ENCODE results near the gene HAPLN3.
A peak's percentile ranks its signal among the peaks of the same experiment; 100 is the strongest.

Gene HAPLN3

DNA sequence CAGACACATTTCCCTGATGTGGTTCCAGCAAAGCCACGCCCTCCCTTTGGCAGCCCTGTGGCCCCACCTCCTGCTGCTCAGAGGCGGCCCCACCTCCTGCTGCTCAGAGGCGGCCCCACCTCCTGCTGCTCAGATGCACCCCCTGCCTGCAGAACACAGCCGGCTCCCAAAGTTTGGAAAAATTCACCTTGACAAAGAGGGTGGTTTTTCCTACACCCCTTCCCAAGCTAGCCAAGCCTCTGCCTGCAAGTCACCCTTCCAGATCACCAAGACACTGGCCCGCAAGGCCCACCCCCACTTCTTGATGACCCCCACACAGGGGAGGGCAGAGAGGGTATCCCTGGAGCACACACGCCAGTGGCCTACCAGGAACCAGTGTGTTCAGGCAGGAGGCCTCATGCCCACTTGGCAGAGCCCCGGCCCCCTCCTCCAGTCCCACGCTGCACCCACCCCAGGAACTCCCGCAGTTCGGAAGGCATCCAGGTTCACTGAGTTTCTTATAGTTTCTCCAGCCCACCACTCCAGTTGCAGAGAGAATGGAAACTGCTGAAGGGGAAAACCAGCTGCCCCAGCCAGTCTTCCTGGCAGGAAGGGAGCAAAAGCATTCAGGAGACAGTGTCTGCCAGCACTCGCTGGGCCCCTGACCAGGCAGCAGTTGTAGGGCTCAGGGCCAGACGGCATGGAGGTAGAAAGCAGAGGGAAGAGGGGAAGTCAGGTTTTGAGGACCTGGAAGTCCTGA, 2.3 kb upstream of the HAPLN3 start:
- Histone ChIP-seq H3K9ac (ENCODE audit: low read length) (no peak overlapping the region), H4K20me1 (ENCODE audit: insufficient read depth, low read length) (no peaks in the 10 kb centered on the region), H3K36me3 (replicated peaks; ENCODE audit: insufficient read depth, low read length) (no peaks in the 10 kb centered on the region), H3K27ac (ENCODE audit: low read length) (no peak overlapping the region), H3K4me1 (ENCODE audit: low read length) (peaks cover 5% of the 10 kb centered on the region; the same call in 1 of the 2 replicates), H3K9me3 (replicated peaks; ENCODE audit: insufficient read depth, low read length) (no peaks in the 10 kb centered on the region), H3K27me3 (replicated peaks; ENCODE audit: insufficient read depth, low read length) (no peaks in the 10 kb centered on the region), H3K4me3 (ENCODE audit: low read length) (no peak overlapping the region), H3K4me2 (ENCODE audit: low read depth, low read length) (no peak overlapping the region), H3K79me2 (ENCODE audit: low read length) (no peaks in the 10 kb centered on the region), H3K9me2 (replicated peaks; ENCODE audit: insufficient read depth, low read length) (no peaks in the 10 kb centered on the region), H2AFZ (ENCODE audit: low read length) (no peak overlapping the region), H3F3A (ENCODE audit: insufficient read depth, low read length) (no peaks in the 10 kb centered on the region)
- TF ChIP-seq EZH2 (optimal IDR thresholded peaks at IDR 0.05; ENCODE audit: low read depth, low read length) = no peak
- TF ChIP-seq, protein P1, sequence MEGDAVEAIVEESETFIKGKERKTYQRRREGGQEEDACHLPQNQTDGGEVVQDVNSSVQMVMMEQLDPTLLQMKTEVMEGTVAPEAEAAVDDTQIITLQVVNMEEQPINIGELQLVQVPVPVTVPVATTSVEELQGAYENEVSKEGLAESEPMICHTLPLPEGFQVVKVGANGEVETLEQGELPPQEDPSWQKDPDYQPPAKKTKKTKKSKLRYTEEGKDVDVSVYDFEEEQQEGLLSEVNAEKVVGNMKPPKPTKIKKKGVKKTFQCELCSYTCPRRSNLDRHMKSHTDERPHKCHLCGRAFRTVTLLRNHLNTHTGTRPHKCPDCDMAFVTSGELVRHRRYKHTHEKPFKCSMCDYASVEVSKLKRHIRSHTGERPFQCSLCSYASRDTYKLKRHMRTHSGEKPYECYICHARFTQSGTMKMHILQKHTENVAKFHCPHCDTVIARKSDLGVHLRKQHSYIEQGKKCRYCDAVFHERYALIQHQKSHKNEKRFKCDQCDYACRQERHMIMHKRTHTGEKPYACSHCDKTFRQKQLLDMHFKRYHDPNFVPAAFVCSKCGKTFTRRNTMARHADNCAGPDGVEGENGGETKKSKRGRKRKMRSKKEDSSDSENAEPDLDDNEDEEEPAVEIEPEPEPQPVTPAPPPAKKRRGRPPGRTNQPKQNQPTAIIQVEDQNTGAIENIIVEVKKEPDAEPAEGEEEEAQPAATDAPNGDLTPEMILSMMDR (IDR thresholded peaks at IDR 0.05; ENCODE audit: low read length) = peak; percentile 33
- peak; percentile 30 for DNase-seq

- no peaks in the 10 kb centered on the region for H3K27me3 ChIP-seq (replicated peaks; ENCODE audit: insufficient read depth, low read length)
- H3K9ac ChIP-seq (ENCODE audit: low read length) = no peak overlapping the region
- H3K4me2 ChIP-seq (ENCODE audit: low read depth, low read length) = no peak overlapping the region
- no peaks in the 10 kb centered on the region for H3K79me2 ChIP-seq (ENCODE audit: low read length)
- no peak for TF ChIP-seq EZH2phosphoT487 (IDR thresholded peaks at IDR 0.05; ENCODE audit: low read length)
- H3K9me2 ChIP-seq (replicated peaks; ENCODE audit: insufficient read depth, low read length) = no peaks in the 10 kb centered on the region
- no peak overlapping the region for H2AFZ ChIP-seq (ENCODE audit: low read length)
- H3K36me3 ChIP-seq (replicated peaks; ENCODE audit: insufficient read depth, low read length) = no peaks in the 10 kb centered on the region
- no peaks in the 10 kb centered on the region for H3F3A ChIP-seq (ENCODE audit: insufficient read depth, low read length)
- peaks cover 5% of the 10 kb centered on the region; the same call in 1 of the 2 replicates for H3K4me1 ChIP-seq (ENCODE audit: low read length)
- no peaks in the 10 kb centered on the region for H4K20me1 ChIP-seq (ENCODE audit: insufficient read depth, low read length)
- no peaks in the 10 kb centered on the region for H3K9me3 ChIP-seq (replicated peaks; ENCODE audit: insufficient read depth, low read length)
- no peak overlapping the region for H3K4me3 ChIP-seq (ENCODE audit: low read length)
- no peak overlapping the region for H3K27ac ChIP-seq (ENCODE audit: low read length)
- no peak for DNase-seq
Observed at GRCh38 chr15:88897142-88897455, 1.8 kb upstream of the HAPLN3 start.

DNA sequence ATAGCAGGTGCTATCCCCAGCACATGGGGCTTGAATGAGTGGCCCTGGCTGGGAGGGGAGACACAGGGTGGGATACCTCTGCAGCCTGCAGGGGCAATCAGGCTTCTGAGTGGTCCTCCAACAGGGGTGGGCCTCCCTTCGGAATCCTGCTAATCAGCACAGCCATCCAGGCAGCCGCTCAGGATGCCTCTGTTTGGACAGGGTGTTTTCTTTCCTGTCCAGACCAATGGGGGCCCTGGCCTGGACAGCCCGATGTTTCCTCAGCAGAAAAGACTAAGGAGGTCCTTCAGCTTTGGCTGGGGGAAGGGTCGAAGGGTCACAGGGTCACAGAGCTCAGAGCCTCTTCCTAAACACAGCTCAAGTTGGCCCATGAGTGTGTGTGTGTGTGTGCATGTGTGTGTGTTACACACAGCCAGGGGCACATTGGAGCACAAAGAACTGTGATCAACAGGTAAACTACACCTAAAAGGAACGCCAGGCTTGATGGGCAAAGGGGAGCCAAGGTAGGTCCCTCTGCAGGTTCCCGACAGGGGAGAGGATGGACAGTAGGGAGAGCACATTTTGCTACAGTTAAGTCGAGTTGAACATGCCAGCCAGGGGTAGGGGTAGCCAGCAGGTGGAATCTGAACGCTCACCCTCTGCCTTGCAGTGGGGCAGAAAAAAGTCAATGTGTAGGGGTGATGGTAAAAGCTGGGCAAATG, 1.1 kb upstream of the HAPLN3 start:
- H2AFZ ChIP-seq (ENCODE audit: low read length) = no peak overlapping the region
- DNase-seq = no peak
- no peaks in the 10 kb centered on the region for H3K9me2 ChIP-seq (replicated peaks; ENCODE audit: insufficient read depth, low read length)
- H4K20me1 ChIP-seq (ENCODE audit: insufficient read depth, low read length) = no peaks in the 10 kb centered on the region
- TF ChIP-seq EZH2phosphoT487 (IDR thresholded peaks at IDR 0.05; ENCODE audit: low read length) (no peak), EZH2 (optimal IDR thresholded peaks at IDR 0.05; ENCODE audit: low read depth, low read length) (no peak)
- TF ChIP-seq, protein P1 (IDR thresholded peaks at IDR 0.05; ENCODE audit: low read length) = no peak
- H3K4me1 ChIP-seq (ENCODE audit: low read length) = peaks cover 5% of the 10 kb centered on the region; the same call in 1 of the 2 replicates
- H3K79me2 ChIP-seq (ENCODE audit: low read length) = no peaks in the 10 kb centered on the region
- H3K9me3 ChIP-seq (replicated peaks; ENCODE audit: insufficient read depth, low read length) = no peaks in the 10 kb centered on the region
- no peaks in the 10 kb centered on the region for H3F3A ChIP-seq (ENCODE audit: insufficient read depth, low read length)
- no peaks in the 10 kb centered on the region for H3K36me3 ChIP-seq (replicated peaks; ENCODE audit: insufficient read depth, low read length)
- no peak overlapping the region for H3K27ac ChIP-seq (ENCODE audit: low read length)
- no peak overlapping the region for H3K4me2 ChIP-seq (ENCODE audit: low read depth, low read length)
- H3K9ac ChIP-seq (ENCODE audit: low read length) = no peak overlapping the region
- no peak overlapping the region for H3K4me3 ChIP-seq (ENCODE audit: low read length)
- no peaks in the 10 kb centered on the region for H3K27me3 ChIP-seq (replicated peaks; ENCODE audit: insufficient read depth, low read length)

DNA sequence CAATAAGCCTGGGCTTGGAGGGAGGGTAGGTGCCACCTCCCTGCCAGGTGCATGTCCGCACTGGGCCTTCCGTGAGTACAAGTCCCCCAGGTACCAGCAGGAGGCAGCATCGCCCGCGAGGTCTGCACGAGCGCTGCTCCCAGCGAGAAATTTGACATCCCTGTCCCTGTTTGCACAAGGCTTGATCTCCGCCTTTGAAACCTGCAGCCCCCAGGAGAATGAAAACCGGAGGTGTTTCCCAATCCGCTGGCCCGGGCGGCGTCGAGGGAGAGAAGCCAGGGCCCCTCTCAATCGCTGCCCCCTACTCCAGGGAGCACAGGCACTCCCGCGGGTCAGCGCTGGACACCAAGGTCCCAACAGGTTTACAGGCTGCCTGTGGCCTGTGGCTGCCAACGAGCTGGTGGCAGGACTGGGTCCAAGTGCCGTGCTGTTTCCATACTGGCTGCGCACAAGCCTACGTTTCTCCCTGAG, 961 bp downstream of the HAPLN3 start:
- Histone ChIP-seq H3K4me2 (ENCODE audit: low read depth, low read length) (peak overlapping the region; percentile 99), H4K20me1 (ENCODE audit: insufficient read depth, low read length) (no peaks in the 10 kb centered on the region), H3K4me1 (ENCODE audit: low read length) (peaks cover 5% of the 10 kb centered on the region; the same call in 1 of the 2 replicates), H3K27ac (ENCODE audit: low read length) (no peak overlapping the region), H2AFZ (ENCODE audit: low read length) (peak overlapping the region; percentile 96), H3K9ac (ENCODE audit: low read length) (no peak overlapping the region), H3K36me3 (replicated peaks; ENCODE audit: insufficient read depth, low read length) (no peaks in the 10 kb centered on the region), H3K9me3 (replicated peaks; ENCODE audit: insufficient read depth, low read length) (no peaks in the 10 kb centered on the region), H3K4me3 (ENCODE audit: low read length) (peak overlapping the region; percentile 60), H3F3A (ENCODE audit: insufficient read depth, low read length) (no peaks in the 10 kb centered on the region), H3K9me2 (replicated peaks; ENCODE audit: insufficient read depth, low read length) (no peaks in the 10 kb centered on the region), H3K27me3 (replicated peaks; ENCODE audit: insufficient read depth, low read length) (no peaks in the 10 kb centered on the region), H3K79me2 (ENCODE audit: low read length) (no peaks in the 10 kb centered on the region)
- no peak for TF ChIP-seq EZH2phosphoT487 (IDR thresholded peaks at IDR 0.05; ENCODE audit: low read length)
- TF ChIP-seq, protein P1 (IDR thresholded peaks at IDR 0.05; ENCODE audit: low read length) = peak; percentile 91
- DNase-seq = peak; percentile 80

Measured in MM.1S (cell line).